HG03045 (cell line): ENCODE measurements around the gene GPSM3.
A peak's percentile ranks its signal among the peaks of the same experiment; 100 is the strongest.

Experiments used
- ATAC-seq: cut with Tn5 transposase; IDR thresholded peaks from one replicate; pipeline ENCODE4 v1.9.1; 2021; ENCODE audit warnings: mild to moderate bottlenecking, moderate library complexity; ENCODE audit not compliant: unreplicated experiment

The GPSM3 gene

DNA sequence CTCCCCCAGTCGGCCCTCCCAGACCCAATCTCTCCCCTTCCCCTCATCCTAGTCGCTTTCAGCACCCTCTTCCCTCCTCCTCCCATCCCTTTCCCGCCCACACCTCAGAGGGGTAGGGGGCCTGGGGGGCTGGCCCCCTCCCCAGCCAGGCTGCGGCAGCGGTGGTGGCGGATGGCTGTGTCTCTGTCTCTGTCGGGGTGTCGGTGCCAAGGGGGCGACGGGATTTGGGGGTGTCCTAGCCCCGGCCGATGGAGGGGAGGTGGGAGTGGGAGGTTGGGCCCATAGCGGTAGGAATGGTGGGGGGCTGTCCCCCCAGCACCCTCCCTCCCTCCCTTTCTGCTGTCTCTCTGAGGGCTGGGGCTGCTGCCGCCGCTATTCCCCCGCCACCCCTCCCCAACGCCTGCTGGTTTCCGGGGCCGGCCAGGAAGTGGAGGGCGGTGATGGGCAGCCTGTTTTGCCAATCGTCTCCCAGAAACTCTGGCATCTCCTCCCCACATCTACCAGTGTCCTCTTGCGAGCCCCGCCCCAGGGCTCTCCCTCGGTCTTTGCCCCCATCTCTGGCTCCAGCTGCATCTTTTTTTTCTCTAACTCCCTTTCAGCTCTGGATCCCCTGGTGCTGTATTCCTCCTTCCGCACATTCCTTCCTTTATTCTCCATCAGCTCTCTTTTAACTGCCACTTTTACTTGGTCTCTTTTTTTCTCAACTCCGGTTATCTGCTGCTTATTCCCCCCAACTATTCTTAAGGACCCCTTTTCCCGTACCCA lies 16.6 kb downstream of the GPSM3 start, which contains the start of gene AGPAT1:
Gene AGPAT1 (minus strand): TSS at position 374 of the 765 bp plus-strand sequence. CDS start 4,588 bp downstream, outside the sequence.
- ATAC-seq = peak; percentile 46

DNA sequence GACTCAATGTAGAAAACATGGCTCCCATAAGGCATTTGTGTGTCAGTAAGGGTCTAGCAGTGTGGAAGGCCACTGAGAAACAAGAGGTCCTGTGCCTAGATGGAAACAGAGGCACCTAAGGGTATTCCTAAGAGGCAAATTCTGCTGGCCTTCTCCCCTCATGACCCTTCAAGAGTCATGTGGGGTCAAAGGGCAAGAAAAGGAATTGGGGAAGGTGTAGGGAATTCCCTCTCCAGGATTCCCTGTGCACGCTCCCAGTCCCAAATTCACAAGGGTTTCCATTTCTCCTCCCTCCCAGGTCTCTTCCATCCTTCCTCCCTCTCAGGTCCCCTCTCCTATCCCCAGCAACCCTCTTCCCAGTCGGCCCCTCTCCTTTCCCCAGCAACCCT lies 17.1 kb downstream of the GPSM3 start:
- no peak for ATAC-seq

DNA sequence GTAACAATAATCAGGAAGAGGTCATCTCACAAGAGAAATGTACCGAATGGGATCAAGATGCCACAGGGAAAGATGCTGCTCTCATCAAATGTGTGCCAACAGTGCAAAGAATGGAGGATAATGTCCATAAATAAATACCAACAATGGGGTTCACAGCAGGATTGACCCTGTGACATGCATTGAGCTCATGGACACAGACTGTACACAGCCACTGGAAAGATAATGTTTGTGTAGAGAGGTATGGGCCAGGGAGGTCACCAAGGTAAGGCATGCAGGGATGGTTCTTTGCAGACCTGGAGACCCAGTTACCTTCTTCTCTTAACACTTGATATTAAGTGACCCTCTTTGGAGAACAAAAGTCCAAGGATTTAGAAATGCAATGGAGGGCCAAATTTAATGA lies 18.0 kb downstream of the GPSM3 start:
- ATAC-seq = no peak

DNA sequence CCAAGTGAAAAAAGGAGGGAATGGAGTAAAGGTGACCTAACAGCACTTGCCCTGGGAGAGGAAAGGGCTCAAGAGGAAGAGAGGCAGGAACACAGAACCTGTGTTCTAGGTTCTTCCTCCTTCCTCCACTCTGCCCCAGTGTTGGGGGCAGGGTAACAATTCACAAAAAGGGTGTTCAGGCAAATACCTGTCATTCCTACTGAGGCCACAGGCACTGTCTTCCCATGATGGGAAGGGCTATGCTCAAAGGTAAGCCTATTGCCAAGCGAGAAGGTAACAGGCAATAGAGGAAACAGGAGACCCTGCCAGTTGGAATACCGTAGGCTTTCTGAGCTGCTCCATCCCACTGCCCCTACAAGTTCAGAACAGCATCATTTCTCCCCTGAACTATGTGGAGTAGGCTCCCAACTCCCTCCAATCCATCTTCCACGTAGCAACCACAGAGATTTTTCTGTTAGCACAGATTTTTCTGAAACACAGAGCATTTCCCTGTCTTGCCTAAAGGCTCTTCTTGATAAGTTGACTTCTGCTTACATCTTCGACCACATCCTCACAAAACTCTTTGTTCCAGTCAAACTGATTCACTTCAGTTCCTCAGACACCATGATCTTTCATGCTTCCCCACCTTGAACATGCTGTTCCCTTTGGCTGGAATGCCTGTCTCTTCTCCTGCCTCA lies 19.3 kb downstream of the GPSM3 start:
- no peak for ATAC-seq

DNA sequence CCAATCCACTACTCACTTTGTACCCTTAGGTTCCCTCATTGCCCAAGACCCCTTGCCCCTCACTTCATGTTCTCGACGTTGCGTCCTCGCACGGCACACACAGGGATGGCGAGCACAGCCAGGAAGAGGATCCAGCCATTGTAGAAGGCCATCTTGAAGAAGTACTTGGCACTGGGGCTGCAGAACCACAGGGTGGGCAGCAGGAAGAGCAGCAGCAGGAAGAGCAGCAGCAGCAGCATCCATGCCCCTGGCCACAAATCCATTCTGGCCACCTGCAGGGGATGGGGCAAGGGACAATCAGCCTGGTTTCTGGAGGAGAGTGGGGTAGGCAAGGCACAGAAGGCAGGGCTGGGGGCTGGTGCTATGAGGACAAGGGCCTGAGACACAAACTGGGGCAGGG lies 21.2 kb downstream of the GPSM3 start:
- no peak for ATAC-seq

DNA sequence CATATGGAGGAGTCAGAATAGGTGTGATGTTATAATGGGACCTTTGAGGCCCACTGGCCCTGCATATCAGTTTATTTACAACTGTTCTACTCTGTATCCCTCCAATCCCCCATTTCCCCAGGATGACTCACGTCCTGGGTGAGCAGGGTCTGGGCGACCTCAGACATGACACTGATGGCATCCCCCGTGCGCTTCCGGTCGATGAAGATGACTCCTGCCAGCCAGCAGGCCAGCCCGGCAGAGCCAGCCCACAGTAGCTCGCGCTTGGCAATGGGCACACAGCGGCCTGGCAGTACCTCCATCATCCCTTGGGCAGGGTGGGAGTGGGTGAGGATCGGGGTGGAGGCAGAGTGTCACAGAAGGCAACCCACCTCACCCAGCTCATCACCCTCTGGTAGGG lies 22.1 kb downstream of the GPSM3 start:
- no peak for ATAC-seq

DNA sequence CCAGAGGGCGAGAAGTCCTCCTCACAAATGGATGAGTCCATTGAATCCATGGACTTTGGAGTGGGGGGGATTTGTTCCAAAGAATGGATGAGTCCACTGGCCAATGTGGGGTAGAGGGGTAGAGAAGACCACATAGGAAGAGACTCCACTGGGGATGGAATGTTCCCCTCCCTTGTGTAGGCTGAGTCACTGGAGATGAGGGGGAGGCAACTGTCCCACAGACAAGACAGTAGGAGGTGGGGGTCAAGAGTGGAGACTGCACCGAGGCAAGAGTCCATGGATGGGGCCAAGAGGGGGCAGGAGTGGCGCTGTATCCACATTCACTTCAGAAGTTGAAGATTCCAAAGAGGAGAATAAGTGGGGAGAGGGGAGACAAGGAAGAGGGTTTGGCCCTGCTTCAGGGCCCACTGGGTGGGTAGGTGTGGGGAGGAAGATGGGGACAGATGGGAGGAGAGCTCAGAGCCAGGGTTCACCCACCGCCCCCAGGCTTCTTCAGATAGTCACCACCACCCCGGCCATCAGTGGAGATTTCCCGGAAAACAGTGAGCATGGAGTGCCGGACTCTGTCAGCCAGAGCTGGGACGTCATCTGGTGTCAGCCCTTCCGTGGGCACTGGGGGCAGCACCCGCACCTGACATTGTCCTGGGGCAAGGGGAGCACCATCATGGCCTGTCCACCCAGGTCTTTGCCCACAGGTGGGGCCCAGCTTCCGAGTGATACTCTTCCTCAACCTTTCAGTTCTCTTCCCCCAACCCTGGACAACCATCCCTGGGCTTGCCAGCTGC lies 23.4 kb downstream of the GPSM3 start:
- no peak for ATAC-seq

DNA sequence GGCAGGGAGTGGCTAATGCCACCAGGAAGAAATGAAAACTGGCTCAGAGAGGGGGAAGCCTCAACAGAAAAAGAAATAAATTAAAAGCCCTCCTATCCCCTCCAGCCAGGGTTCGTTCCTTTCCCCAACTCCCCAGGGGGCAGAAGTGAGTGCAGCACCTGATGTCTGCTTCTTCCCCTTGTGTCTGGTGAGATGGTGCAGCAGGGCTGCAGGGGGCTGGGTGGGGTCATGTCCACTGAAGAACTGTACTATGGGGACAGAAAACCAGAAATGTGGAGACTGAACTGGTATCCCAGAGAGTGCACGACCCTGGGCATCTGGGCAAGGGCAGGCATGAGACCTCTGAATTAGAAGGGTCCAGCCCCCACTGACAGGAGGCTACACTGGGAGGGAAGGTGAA lies 24.1 kb downstream of the GPSM3 start:
- no peak for ATAC-seq

DNA sequence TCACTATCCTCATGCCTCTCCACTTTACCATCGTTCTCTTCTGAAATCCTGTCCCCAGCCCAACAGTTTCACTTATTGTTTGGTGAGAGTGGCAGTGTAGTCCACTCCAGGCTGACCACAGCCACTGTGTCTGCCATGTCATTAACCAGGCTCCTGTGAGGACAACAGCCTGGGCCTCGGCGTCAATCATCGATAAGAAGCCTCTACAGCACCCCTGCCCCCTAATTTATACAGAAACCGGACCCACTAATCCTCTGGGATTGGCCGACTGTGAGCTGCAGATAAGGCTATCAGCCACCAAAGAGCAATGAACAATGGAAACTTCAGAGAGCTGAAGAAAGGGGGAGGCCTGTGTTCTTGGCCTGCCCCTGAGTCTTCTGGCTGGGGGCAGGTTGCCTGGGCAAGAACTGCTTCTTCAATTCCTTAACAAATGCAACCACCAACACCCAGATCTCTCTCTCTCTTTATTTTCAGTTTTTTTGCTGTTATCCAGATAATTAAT lies 24.6 kb downstream of the GPSM3 start:
- ATAC-seq = no peak

DNA sequence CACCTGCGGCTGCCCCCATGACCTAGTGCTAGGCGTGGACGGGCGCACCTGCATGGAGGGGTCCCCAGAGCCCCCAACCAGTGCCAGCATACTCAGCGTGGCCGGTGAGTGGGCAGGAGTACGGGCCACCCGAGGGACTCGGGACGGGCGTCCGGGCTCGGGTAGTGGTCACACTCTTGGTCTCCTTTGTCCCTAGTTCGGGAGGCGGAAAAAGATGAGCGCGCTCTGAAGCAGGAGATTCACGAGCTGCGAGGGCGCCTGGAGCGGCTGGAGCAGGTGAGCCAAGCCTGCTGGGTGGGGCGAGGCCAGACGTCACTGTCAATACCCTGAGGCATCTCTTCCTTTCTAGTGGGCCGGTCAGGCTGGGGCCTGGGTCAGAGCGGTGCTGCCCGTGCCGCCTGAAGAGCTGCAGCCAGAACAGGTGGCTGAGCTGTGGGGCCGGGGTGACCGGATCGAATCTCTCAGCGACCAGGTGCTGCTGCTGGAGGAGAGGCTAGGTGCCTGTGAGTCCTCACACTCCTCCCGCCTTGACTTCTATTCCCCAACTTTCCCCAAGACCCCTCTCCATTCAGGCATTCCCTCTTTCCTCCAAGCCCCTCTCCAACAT lies 25.2 kb downstream of the GPSM3 start:
- ATAC-seq = no peak

DNA sequence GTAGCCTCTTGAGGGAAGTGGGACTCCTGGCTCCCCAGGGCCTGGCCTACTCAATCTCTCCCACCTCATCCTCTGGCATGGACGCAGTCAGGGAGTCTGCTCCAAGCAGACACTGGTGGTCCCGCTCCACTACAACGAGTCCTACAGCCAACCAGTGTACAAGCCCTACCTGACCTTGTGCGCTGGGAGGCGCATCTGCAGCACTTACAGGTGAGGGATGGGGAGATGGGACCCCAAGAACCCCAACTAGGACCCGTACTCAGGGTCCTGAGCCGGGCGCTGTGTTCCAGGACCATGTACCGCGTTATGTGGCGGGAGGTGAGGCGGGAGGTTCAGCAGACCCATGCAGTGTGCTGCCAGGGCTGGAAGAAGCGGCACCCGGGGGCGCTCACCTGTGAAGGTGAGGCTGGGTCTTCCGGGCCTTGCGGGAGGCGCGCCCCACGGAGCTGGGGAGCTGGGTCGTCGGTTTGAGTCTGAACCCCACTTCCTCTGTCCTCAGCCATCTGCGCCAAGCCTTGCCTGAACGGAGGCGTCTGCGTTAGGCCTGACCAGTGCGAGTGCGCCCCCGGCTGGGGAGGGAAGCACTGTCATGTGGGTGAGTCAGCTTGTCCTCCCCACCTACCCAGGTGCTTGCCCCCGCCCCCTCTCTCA lies 25.9 kb downstream of the GPSM3 start:
- no peak for ATAC-seq

DNA sequence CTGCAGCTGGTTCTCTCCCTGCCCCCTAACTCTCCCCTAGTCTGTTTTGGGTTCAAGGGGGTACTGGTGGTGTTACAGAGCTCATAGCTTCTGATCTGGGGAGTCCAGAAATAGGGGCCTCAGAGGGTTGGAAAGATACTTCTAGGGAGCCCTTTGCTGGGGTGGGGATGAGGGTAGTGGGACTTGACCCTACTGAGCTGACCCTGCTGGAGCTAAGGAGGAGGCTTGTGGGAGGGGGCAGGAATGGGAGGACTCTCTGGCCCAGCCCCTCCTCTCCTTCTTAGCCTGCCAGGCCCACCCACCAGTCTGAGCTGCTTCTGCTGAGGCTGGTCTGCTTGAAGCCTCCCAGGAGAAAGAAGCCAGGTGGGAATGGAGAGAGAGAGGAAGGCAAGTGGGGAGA lies 28.1 kb downstream of the GPSM3 start, which contains the start of gene EGFL8:
Gene EGFL8 (plus strand): TSS at position 301 of the 400 bp plus-strand sequence. CDS start 1,571 bp downstream, outside the sequence.
- no peak for ATAC-seq

DNA sequence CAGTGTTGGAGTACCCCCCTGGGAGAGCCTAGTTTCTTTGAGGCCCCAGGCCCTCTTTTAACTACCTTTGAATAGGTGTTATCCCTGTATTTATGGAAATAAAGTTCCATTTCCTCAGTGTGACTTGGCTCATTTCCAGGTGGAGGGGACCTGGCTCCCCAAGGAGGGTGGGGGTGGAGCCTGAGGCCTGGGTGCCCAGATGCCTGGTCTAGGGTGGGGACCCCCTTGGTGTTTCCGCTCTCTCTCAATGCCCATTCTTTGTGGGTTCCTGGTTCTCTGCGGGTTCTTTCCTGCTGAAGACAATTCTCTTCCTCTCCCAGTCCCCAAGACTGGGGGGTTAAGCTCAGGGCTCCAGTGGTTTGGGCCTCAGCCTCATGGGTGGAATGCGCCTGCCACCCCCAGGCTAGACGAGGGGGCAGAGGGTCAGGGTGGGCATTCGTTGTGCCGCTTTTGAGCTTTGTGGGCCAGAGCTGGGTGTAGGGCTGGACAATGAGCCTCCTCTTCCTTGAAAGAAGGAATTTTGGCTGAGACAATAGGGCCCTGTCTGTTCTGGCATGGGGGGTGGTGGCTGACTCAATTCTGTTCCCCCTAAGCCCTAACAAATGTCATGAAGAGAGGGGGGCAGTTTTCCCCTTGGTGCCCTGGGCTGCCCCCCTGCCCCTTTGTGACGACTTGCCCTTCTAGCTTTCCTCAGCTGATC lies 28.7 kb downstream of the GPSM3 start:
- no peak for ATAC-seq

DNA sequence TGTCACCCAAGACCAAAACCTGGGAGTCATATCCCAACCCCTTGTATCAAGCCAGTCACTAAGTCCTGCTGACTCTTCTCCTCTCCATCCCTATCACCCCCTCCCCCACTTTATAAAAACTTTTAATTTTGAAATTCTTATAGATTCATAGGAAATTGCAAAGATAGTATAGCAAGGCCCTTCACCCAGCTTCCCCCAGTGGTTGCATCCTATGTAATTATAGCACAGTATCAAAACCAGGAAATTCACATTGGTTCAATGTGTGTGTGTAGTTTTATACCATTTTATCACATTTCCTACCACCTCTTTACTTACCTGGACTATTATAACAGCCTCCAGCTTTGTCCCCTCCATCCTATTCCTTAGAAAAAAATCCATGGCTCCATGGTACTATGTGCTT lies 34.4 kb downstream of the GPSM3 start:
- no peak for ATAC-seq

DNA sequence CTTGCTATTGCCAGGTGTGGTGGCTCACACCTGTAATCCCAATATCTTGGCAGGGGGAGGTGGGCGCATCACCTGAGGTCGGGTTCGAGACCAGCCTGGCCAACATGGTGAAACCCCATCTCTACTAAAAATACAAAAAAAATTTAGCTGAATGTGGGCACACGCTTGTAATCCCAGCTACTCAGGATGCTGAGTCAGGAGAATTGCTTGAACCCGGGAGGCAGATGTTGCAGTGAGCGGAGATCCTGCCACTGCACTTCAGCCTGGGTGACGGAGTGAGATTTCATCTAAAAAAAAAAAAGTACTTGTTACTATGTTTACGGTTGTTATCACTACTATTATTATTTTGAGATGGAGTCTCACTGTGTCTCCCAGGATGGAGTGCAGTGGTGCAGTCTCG lies 35.6 kb downstream of the GPSM3 start:
- no peak for ATAC-seq

DNA sequence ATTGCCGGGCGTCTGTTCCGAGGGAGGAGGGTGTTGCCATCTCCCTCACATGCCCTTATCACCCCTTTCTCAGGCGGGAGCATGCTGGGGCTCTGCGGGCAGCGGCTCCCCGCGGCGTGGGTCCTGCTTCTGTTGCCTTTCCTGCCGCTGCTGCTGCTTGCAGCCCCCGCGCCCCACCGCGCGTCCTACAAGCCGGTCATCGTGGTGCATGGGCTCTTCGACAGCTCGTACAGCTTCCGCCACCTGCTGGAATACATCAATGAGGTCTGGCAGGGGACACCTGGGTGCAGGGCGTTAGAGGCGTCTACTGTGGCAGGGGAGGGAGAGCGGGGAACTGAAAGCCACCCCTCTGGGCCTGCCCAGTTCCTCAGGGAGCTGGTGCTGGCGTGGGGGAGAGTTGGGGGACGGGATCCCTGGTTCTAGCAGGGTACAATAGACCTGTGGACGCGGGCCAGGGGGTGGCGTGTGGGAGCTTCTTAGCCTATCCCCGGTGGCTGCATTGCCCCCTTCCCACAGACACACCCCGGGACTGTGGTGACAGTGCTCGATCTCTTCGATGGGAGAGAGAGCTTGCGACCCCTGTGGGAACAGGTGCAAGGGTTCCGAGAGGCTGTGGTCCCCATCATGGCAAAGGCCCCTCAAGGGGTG lies 37.8 kb downstream of the GPSM3 start:
- ATAC-seq = peak; percentile 63

DNA sequence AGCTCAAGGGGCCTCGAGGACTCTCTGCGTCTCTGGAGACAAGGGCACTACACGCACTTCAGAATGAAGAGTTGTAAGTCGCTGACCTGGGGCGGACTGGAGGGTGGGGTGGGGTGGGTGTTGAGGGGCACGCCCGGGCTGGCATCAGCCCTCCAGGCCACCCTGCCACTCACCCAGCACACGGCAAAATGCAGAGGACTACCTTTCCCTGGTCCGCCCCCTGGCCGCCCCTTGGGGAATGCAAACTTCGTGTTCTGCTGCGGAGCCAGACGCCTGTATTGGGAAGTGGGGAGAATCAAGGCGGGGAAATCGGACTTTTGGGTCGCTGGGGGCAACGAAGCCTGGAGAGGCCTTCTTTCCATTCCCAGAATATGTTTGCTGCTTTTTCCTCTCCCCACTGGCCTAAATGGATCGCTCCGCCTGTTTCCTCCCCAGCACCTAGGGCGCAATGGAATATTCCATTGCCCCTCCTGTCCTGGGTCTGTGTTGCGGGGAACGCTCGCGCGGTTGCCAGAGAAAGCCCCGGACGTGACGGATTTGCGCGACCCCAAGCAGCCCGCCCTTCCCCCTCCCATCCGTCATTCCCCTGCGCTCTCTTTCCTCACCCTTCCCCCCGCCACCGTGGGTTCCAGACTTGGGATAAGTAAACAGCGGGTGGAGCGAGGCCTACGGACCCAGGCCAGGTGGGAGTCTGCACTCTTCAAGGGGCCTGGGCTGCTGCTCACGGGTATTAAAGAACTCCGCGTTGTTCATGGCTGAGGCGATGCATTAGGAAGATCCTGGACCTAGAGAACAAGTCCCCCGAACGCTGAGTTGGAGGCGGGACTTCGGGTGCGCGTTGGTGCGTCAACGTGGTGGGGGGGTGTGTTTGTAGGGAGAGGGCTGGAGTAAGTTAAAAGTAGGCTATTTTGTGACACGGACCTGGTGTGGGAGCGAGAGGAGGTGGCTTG lies 38.6 kb downstream of the GPSM3 start, which contains the start of gene PPT2:
Gene PPT2 (plus strand): TSS at position 578 of the 950 bp plus-strand sequence. CDS start 454 bp downstream, outside the sequence.
- peak; percentile 19 for ATAC-seq
